Stimulated activated CD4-positive, alpha-beta T cell treated with anti-CD3 and anti-CD28 coated beads, Interleukin-15, amount 100 ng/mL, for 1 hour (primary cell): ENCODE measurements around the gene EAF1.
"Not testable (repeated sequence)": the region's sequence is repeated elsewhere in the genome, so short reads cannot be mapped to it uniquely, and the experiment has no call there.

ENCODE experiments used
- DNase-seq, 2 donors: peaks; one replicate each; pipeline ENCODE4 v3.0.0-alpha.2; 2020; ENCODE audit warnings: low read depth in 1 of 2, low spot score in 1 of 2

The EAF1 gene

GRCh38 chr3:15451216-15452113 is 24.1 kb downstream of the EAF1 start:
- DNase-seq = no peak

GRCh38 chr3:15452156-15452555 is 24.8 kb downstream of the EAF1 start:
- no peak for DNase-seq

- DNase-seq = no peak
Observed at GRCh38 chr3:15452961-15453360, 25.6 kb downstream of the EAF1 start.

- DNase-seq = no peak
Observed at GRCh38 chr3:15453501-15453900, 26.1 kb downstream of the EAF1 start.

GRCh38 chr3:15453991-15454625 is 26.7 kb downstream of the EAF1 start:
- DNase-seq = no peak

- DNase-seq = no peak
Observed at GRCh38 chr3:15454965-15455364, 27.6 kb downstream of the EAF1 start.

GRCh38 chr3:15455756-15456155 is 28.4 kb downstream of the EAF1 start:
- no peak for DNase-seq

GRCh38 chr3:15456321-15456720 is 28.9 kb downstream of the EAF1 start:
- no peak for DNase-seq

GRCh38 chr3:15456915-15457314 is 29.5 kb downstream of the EAF1 start:
- not testable (repeated sequence) for DNase-seq

- DNase-seq = no peak
Observed at GRCh38 chr3:15458212-15458780, 30.9 kb downstream of the EAF1 start.

GRCh38 chr3:15460891-15461531 is 33.6 kb downstream of the EAF1 start:
- no peak for DNase-seq

GRCh38 chr3:15462451-15462850 is 35.1 kb downstream of the EAF1 start:
- DNase-seq = no peak

- no peak for DNase-seq
Observed at GRCh38 chr3:15465876-15466585, 38.6 kb downstream of the EAF1 start.

- no peak for DNase-seq
Observed at GRCh38 chr3:15467227-15468181, 40.1 kb downstream of the EAF1 start.

- no peak for DNase-seq
Observed at GRCh38 chr3:15470261-15470660, 42.9 kb downstream of the EAF1 start.

GRCh38 chr3:15470849-15471248 is 43.5 kb downstream of the EAF1 start:
- DNase-seq = no peak

- no peak for DNase-seq
Observed at GRCh38 chr3:15471861-15472260, 44.5 kb downstream of the EAF1 start.

- no peak for DNase-seq
Observed at GRCh38 chr3:15475161-15475560, 47.8 kb downstream of the EAF1 start.

GRCh38 chr3:15476378-15476777 is 49.0 kb downstream of the EAF1 start:
- DNase-seq = no peak
